ENCODE results near the gene DNALI1.
"Not testable (repeated sequence)": the region's sequence is repeated elsewhere in the genome, so short reads cannot be mapped to it uniquely, and the experiment has no call there.

Gene DNALI1

GRCh38 chr1:37557402-37557801, 662 bp downstream of the DNALI1 start:
- DNase-seq = no peak

DNA sequence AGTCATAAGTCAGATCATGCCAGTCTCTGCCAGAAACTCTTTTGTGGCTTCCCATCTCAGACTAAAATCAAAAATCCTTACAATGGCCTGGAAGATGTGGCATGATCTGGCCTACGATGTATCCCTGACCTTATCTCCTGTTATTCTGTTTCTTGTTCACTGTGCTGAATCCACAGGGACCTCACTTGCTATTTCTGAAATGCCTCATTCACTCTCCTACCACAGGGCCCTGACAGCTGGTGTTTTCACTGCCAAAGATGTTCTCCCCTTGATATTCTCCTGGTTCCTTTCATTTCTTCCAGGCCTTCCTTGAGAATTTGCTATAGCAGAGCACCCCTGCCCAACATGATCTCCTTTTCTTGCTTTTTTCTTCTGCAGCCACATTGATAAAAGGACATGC, 1.7 kb downstream of the DNALI1 start:
- DNase-seq = no peak

GRCh38 chr1:37559080-37559479, 2.3 kb downstream of the DNALI1 start:
- no peak for DNase-seq

- not testable (repeated sequence) for DNase-seq
Observed at GRCh38 chr1:37559957-37560379, 3.2 kb downstream of the DNALI1 start.

DNA sequence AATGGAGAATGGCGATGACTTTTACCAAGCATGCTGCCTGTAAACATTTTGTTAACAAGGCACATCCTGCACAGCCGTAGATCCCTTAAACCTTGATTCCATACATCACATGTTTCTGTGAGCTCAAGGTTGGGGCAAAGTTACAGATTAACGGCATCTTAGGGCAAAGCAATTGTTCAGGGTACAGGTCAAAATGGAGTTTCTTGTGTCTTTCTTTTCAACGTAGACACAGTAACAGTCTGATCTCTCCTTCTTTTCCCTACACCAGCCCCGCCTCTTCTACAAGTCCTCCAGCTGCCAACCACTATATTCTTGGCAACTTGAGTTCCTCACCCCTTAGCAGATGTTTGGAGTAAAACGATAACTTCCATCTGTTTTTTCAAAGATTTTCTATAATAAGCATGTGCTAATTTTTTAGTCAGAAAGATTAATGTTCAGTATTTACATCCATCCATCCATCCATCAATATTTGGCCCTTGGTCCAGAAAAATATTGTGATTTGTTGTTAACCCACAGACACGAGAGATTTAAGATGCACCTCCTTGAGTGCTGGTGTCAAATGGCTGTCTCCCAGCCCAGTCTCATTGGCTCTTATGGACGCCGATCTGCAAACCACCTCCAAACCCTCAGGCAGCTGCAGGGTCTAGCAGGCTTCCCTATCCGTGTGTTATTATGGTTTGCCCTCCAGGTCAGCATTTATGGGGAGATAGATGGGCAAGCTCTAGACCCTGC, 3.8 kb downstream of the DNALI1 start:
- DNase-seq = no peak

GRCh38 chr1:37561133-37562132, 4.7 kb downstream of the DNALI1 start:
- peak in 1 of 2 experiments; percentile 22 for DNase-seq

GRCh38 chr1:37562984-37563383, 6.2 kb downstream of the DNALI1 start:
- no peak for DNase-seq

GRCh38 chr1:37564892-37565291, 8.2 kb downstream of the DNALI1 start:
- no peak for DNase-seq

- DNase-seq = no peak
Observed at GRCh38 chr1:37567023-37567422, 10.3 kb downstream of the DNALI1 start.

- no peak for DNase-seq
Observed at GRCh38 chr1:37570528-37571334, 14.0 kb downstream of the DNALI1 start.

DNA sequence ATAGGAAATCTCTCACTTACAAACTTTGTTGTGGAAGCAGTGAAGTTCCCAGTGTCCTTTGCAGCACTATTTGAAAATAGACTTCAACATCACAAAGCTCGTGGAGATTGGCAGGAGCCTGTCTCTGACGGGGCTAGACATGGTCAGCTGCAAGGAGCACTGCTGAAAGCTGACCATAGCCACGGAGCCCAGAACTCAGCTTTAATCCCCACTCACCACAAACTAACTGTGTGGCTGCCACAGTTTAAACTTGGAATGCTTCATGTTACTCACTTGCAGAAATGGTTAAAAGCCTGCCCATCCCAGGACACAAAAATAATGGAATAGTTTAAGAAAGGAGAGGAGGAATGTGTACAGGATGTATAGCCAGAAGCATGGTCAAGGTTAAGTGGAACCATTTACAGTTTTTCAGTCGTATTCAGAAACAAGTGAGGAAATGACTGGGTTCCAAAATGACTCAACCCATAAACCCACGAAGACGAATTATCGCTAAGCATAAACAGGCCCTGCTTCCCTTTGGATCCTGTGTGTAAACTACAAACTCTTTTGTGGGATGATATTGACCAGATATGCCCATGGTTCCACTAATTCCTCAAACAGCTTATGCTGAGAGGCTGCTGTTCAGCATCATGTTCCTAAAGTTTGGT, 18.2 kb downstream of the DNALI1 start:
- no peak for DNase-seq

- DNase-seq = no peak
Observed at GRCh38 chr1:37575692-37576091, 19.0 kb downstream of the DNALI1 start.

GRCh38 chr1:37584544-37584943, 27.8 kb downstream of the DNALI1 start:
- not testable (repeated sequence) for DNase-seq

DNA sequence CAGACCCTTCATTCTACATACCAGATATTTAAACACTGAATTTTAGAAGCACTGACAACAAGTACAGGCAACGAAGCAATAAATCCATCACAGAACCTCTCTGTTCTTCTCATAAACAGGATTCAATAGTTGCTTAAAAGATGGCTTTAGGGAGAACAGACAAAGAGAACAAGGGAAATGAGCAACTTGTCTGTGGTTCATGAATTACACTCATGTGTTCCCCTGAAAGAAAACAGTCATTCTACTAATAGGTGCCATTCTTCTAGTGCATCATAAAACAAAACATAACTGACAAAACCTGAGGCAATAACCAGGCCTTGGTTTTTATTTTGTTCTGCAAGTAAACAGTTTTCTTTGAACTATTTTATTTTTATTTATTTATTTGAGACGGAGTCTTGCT, 32.2 kb downstream of the DNALI1 start:
- DNase-seq = no peak

DNA sequence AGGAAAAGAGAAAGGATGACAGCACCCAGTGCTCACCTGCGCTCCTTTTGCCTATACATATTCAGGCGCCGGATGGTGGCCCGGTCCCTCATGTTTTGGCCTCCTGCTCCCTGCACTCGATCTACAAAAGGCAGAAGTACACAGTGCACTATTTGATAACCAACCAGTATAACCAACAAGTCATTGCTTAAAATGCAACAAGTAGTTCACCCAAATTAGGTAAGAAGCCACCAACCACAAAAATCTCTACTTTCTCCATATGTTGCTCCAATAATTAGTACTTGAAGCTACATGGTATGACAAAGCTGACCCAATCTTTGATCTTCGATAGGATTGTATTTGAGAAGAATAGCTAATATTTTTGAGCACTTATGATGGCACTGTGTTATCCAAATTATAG, 37.0 kb downstream of the DNALI1 start:
- DNase-seq = no peak

DNA sequence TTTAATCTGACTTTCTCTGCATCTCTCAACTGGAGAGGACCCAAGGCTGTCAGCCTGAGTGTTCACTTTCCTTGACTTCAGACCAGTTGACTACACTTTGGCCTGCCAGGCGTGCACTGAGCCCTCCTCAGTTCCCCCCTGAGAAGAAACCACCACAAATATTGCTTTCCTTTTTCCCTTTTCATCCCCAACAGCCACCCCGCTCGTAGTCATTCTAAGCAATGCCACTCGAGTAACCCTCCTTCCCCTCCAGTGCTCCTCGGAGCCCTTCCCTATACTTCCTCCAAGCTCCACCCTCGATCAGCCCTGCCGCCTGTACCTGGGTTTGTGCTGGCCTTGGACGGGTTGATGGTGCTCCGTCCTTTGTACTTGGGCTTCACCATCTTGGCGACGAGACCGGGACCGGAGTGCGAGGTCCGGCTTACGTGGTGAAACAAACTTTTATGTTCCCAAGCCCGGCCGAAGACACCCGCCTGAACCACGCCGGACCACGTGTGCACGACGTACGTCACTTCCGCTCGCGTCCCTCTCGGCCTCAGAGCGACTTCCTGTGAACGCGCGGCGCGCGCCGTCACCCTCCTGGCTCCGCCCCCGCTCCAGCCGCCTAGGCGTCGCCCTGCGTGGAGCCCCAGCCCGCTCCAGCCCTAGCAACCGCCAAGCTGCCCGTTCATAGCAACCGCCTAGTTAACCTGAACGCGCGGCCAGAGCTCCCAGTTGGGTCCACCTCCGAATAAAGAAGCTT, 38.9 kb downstream of the DNALI1 start, which contains the start of gene GNL2:
Gene GNL2, minus strand, starts transcription at position 498 of the 742 bp plus-strand sequence. Its CDS starts 115 bp downstream, at position 383.
- peak; percentile 94 to 96 for DNase-seq

GRCh38 chr1:37596182-37596667, 39.5 kb downstream of the DNALI1 start:
- no peak for DNase-seq

DNA sequence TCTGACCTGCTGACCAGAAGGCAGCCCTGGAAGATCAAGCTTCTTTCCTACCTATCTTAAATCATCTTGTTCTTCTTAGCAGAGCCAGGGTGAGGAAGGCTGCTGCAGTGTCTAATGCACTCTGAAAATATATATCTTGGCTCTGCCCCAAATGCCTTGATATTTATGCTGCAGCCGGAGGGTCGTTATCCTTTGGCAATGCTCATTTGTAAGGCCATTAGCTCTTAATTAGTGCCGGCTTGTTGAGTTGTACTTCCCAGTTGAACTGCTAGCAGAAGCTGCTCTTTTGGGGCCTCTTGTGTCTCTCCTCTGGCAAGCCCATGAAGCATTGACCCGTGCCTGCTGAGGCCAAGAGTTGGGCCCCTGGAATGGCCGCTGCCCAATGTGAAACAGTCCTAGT, 43.2 kb downstream of the DNALI1 start:
- no peak for DNase-seq

DNA sequence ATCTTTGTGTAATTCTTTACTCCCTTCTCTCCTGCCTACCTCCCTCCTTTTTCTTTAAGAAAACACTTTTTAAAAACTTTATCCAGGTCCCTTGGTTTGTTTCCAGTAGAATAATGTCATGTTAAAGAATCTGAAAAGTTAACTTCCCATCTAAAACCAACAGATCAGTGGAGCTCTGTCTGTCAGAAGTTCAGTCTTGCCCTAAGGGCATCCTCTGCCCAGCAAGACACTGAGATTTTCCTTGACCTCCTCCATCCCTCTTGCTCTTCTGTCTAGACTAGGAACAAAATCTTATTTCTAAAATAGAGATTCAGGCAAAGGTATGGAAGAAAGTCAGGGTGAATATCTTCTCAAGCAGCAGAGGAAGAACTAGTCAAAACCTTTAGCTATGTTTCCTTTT, 44.7 kb downstream of the DNALI1 start:
- DNase-seq = no peak

- DNase-seq = peak; percentile 5 to 8
Observed at GRCh38 chr1:37602750-37603694, 46.3 kb downstream of the DNALI1 start.

Data from stimulated activated CD4-positive, alpha-beta T cell treated with anti-CD3 and anti-CD28 coated beads, Interleukin-4, amount 100 ng/mL, for 4 hours (primary cell).